HEK293 (cell line): ENCODE results near the gene ARIH1.

Experiments
- CTCF ChIA-PET: fragments of 350-600 bp; formaldehyde crosslinking; extraction: SDS; loops from one replicate; lab custom pipeline; 2021; ENCODE audit warnings: antibody characterized with exemption; lab: Yijun Ruan, JAX
- POLR2A ChIA-PET: fragments of 300-600 bp; formaldehyde crosslinking; extraction: SDS; loops from one replicate; lab custom pipeline; 2020; ENCODE audit warnings: antibody characterized with exemption, inconsistent platforms; lab: Yijun Ruan, JAX
- H3K27ac ChIP-seq: fragments of 200-500 bp; sonication (Bioruptor generic); 2 replicates; pipeline ENCODE4 v1.5.1; 2014; ENCODE audit warnings: low read depth, low read length, control low read depth, inconsistent platforms; ENCODE audit errors: extremely low read depth
- H3K36me3 ChIP-seq, 2 experiments: fragments of 200-500 bp in 1 of 2; sonication (Bioruptor generic) in 1 of 2; 1 replicate in 1 of 2; 2 replicates in 1 of 2; pipeline ENCODE4 v1.5.1; 2014 to 2017; ENCODE audit warnings: inconsistent platforms in 2 of 2, low read length in 2 of 2; ENCODE audit not compliant: control insufficient read depth in 2 of 2, insufficient read depth in 1 of 2
- H3K4me1 ChIP-seq: fragments of 200-500 bp; sonication (Bioruptor generic); 2 replicates; pipeline ENCODE4 v1.5.1; 2014; ENCODE audit warnings: mild to moderate bottlenecking, low read length, inconsistent platforms; ENCODE audit not compliant: control insufficient read depth, insufficient read depth
- H3K4me3 ChIP-seq: 2 replicates; pipeline ENCODE4 v1.5.1; 2011; ENCODE audit warnings: low read depth, mild to moderate bottlenecking, control low read depth, low read length, moderate library complexity
- H3K9me3 ChIP-seq: fragments of 200-500 bp; sonication (Bioruptor generic); 2 replicates; pipeline ENCODE4 v1.5.1; 2014; ENCODE audit warnings: low read depth, low read length, inconsistent platforms; ENCODE audit not compliant: control insufficient read depth, insufficient read depth
- KLF8 ChIP-seq: fragments of 450-650 bp; formaldehyde crosslinking; IDR thresholded peaks from 2 replicates; pipeline ENCODE4 v1.5.1; 2016; ENCODE audit warnings: missing biosample characterization, missing genetic modification characterization
- PATZ1 ChIP-seq: fragments of 450-650 bp; formaldehyde crosslinking; IDR thresholded peaks from 2 replicates; pipeline ENCODE4 v1.5.1; 2016; ENCODE audit warnings: missing biosample characterization, missing genetic modification characterization
- SALL2 ChIP-seq: fragments of 450-650 bp; formaldehyde crosslinking; IDR thresholded peaks from 2 replicates; pipeline ENCODE4 v1.5.0; 2017; ENCODE audit warnings: missing biosample characterization, mild to moderate bottlenecking, missing genetic modification characterization, borderline replicate concordance
- TRIM28 ChIP-seq: IDR thresholded peaks from 2 replicates; pipeline ENCODE4 v1.6.1; 2011; ENCODE audit warnings: low read length, control low read depth, borderline replicate concordance
- TSHZ1 ChIP-seq: fragments of 450-650 bp; formaldehyde crosslinking; IDR thresholded peaks from 2 replicates; pipeline ENCODE4 v1.5.1; 2016; ENCODE audit warnings: missing biosample characterization, missing genetic modification characterization, borderline replicate concordance
- ZBTB11 ChIP-seq: fragments of 450-650 bp; formaldehyde crosslinking; conservative IDR thresholded peaks from 2 replicates; pipeline ENCODE4 v1.5.1; 2016; ENCODE audit warnings: low read depth, missing biosample characterization, missing genetic modification characterization
- ZBTB44 ChIP-seq: fragments of 450-650 bp; IDR thresholded peaks from 2 replicates; pipeline ENCODE4 v1.5.1; 2018; ENCODE audit warnings: missing biosample characterization, mild to moderate bottlenecking, missing genetic modification characterization
- ZNF24 ChIP-seq: fragments of 450-650 bp; formaldehyde crosslinking; IDR thresholded peaks from 2 replicates; pipeline ENCODE4 v1.5.1; 2016; ENCODE audit warnings: missing biosample characterization, missing genetic modification characterization
- ZNF274 ChIP-seq, 2 experiments: fragments of 200-500 bp in 1 of 2; fragments of 450-650 bp in 1 of 2; sonication (Bioruptor generic) in 1 of 2; formaldehyde crosslinking in 1 of 2; IDR thresholded peaks; 2 replicates each; pipeline versions ENCODE4 v1.5.1 to v1.6.1; 2014 to 2016; ENCODE audit warnings: borderline replicate concordance in 1 of 2, inconsistent platforms in 1 of 2, low read length in 1 of 2, missing biosample characterization in 1 of 2, missing genetic modification characterization in 1 of 2
- ZNF529 ChIP-seq: fragments of 450-650 bp; formaldehyde crosslinking; IDR thresholded peaks from 2 replicates; pipeline ENCODE4 v1.5.1; 2017; ENCODE audit warnings: missing genetic modification characterization, missing biosample characterization; ENCODE audit not compliant: insufficient replicate concordance
- ZNF561 ChIP-seq: fragments of 450-650 bp; IDR thresholded peaks from 2 replicates; pipeline ENCODE4 v1.5.1; 2018; ENCODE audit warnings: missing biosample characterization, missing genetic modification characterization, borderline replicate concordance
- ZNF623 ChIP-seq: fragments of 450-650 bp; formaldehyde crosslinking; IDR thresholded peaks from 2 replicates; pipeline ENCODE4 v1.5.1; 2016; ENCODE audit warnings: missing biosample characterization, missing genetic modification characterization
- ZNF654 ChIP-seq: fragments of 450-650 bp; formaldehyde crosslinking; IDR thresholded peaks from 2 replicates; pipeline ENCODE4 v1.5.1; 2016; ENCODE audit warnings: low read depth, missing biosample characterization, missing genetic modification characterization
- ZNF692 ChIP-seq: fragments of 450-650 bp; formaldehyde crosslinking; IDR thresholded peaks from 2 replicates; pipeline ENCODE4 v1.5.1; 2016; ENCODE audit warnings: missing biosample characterization, missing genetic modification characterization
- ZNF701 ChIP-seq: fragments of 450-650 bp; formaldehyde crosslinking; IDR thresholded peaks from 2 replicates; pipeline ENCODE4 v1.5.1; 2016; ENCODE audit warnings: missing biosample characterization, missing genetic modification characterization
- ZNF768 ChIP-seq: fragments of 450-650 bp; formaldehyde crosslinking; IDR thresholded peaks from 2 replicates; pipeline ENCODE4 v1.5.1; 2018; ENCODE audit warnings: missing biosample characterization, mild to moderate bottlenecking, missing genetic modification characterization
- ZNF777 ChIP-seq: fragments of 450-650 bp; formaldehyde crosslinking; IDR thresholded peaks from 2 replicates; pipeline ENCODE4 v1.5.1; 2017; ENCODE audit warnings: missing biosample characterization, missing genetic modification characterization, borderline replicate concordance
- ZNF830 ChIP-seq: fragments of 450-650 bp; IDR thresholded peaks from 2 replicates; pipeline ENCODE4 v1.5.0; 2018; ENCODE audit warnings: missing biosample characterization, missing genetic modification characterization, low read depth, mild to moderate bottlenecking, moderate library complexity
- ZSCAN18 ChIP-seq: fragments of 450-650 bp; formaldehyde crosslinking; IDR thresholded peaks from 2 replicates; pipeline ENCODE4 v1.5.1; 2016; ENCODE audit warnings: missing biosample characterization, missing genetic modification characterization

The ARIH1 gene

GRCh38 chr15:72456684-72457083 is 17.4 kb upstream of the ARIH1 start (continued):
- TF ChIP-seq PATZ1 (tag by site-specific recombination) (no peak), ZSCAN18 (tag by site-specific recombination) (no peak), ZNF692 (tag by site-specific recombination) (no peak), ZNF830 (tag by site-specific recombination) (no peak), TRIM28 (no peak), ZBTB11 (no peak), SALL2 (tag by site-specific recombination) (no peak)
- TF ChIP-seq, all 188 proteins: peak for 0

GRCh38 chr15:72460402-72460801 is 13.7 kb upstream of the ARIH1 start:
- H3K4me3 ChIP-seq = no peak overlapping the region
- no peak for TF ChIP-seq ZNF654 (tag by site-specific recombination)
- TF ChIP-seq ZNF701 = no peak
- no peak for TF ChIP-seq ZNF777 (tag by site-specific recombination)
- no peak for TF ChIP-seq ZNF561
- no peak for TF ChIP-seq ZNF274 (IDR thresholded peaks at IDR 0.05; ENCODE audit: low read length)
- no peak for TF ChIP-seq ZNF274 (tag by site-specific recombination; IDR thresholded peaks at IDR 0.05; ENCODE audit: borderline replicate concordance)
- TF ChIP-seq ZNF768 (tag by site-specific recombination) = no peak
- TF ChIP-seq ZNF623 = no peak
- POLR2A ChIA-PET = interaction anchor here (2.4 kb wide), 1 partner anchor 13 kb away, joined by 7 read pairs; no protein-coding TSS in a partner anchor
- no peaks in the 10 kb centered on the region for H3K9me3 ChIP-seq
- no peaks in the 10 kb centered on the region for H3K4me1 ChIP-seq
- CTCF ChIA-PET = interaction anchor here (0.9 to 1.4 kb wide), 3 partner anchors 13 to 259 kb away, joined by 3 to 4 read pairs (median 3); no protein-coding TSS in a partner anchor
- H3K27ac ChIP-seq = no peak overlapping the region
- H3K36me3 ChIP-seq = no peaks in the 10 kb centered on the region

GRCh38 chr15:72463702-72464101 is 10.4 kb upstream of the ARIH1 start:
- Histone ChIP-seq H3K9me3 (no peaks in the 10 kb centered on the region), H3K4me1 (no peaks in the 10 kb centered on the region), H3K27ac (no peak overlapping the region), H3K36me3 (no peaks in the 10 kb centered on the region; a peak in 1 of 3 replicates), H3K4me3 (no peak overlapping the region)
- POLR2A ChIA-PET = no interaction called here
- CTCF ChIA-PET = interaction anchor here (0.7 to 1.1 kb wide), 3 partner anchors 10 to 1054 kb away, joined by 3 to 4 read pairs (median 3); no protein-coding TSS in a partner anchor
- TF ChIP-seq TSHZ1 (tag by site-specific recombination) (no peak), KLF8 (tag by site-specific recombination) (no peak), ZNF529 (tag by site-specific recombination) (no peak), ZNF24 (tag by site-specific recombination) (no peak), ZBTB44 (tag by site-specific recombination) (no peak)
